ENCODE results near the gene MTA3.
"Not testable (repeated sequence)": the region's sequence is repeated elsewhere in the genome, so short reads cannot be mapped to it uniquely, and the experiment has no call there.

The MTA3 gene

DNA sequence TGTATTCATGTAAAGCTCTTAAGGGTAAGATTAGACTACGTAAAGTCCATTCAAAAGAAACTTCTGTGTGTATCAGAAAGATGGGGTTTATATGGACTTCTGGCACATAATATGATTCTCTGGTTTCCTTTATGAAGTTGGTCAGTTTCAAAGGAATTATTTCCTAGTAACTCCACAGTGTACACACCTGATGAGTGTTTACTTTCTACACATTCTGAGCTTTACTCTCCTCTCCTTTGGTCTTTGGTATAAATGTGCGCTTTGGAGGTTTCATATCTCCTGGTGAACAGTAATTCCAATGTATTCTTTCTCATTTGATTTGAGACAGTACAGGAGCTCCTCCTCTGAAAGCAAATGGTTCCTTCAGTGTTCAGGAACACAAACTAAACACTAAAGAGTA is 107.4 kb downstream of the MTA3 start:
- DNase-seq = no peak

GRCh38 chr2:42685303-42685702 is 116.9 kb downstream of the MTA3 start:
- DNase-seq = no peak

- DNase-seq = no peak
Measured at GRCh38 chr2:42693013-42693615, 124.7 kb downstream of the MTA3 start.

- no peak for DNase-seq
Measured at GRCh38 chr2:42693688-42694479, 125.5 kb downstream of the MTA3 start.

- DNase-seq = no peak
Measured at GRCh38 chr2:42696987-42697386, 128.6 kb downstream of the MTA3 start.

GRCh38 chr2:42698940-42699339 is 130.5 kb downstream of the MTA3 start:
- no peak for DNase-seq

GRCh38 chr2:42706836-42707235 is 138.4 kb downstream of the MTA3 start:
- no peak for DNase-seq

DNA sequence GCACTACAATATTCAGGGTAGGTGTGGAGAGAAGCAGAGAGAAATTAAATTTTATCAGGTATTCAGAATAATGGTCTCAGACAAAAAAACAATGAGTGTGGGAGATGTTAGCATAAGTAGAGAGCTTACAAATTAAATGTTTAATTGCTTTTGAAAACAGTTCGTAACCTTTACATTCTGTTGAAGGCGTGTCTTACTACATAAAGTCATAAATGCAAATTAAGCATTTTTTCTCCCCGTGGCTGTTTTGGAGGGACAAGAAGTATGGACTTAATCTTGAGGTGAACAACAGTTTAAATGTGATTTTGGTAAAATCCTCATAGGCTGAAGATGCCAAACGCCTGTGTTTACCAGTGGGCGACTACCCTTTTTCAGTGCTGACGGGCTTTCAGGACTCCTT is 139.7 kb downstream of the MTA3 start:
- DNase-seq = no peak

DNA sequence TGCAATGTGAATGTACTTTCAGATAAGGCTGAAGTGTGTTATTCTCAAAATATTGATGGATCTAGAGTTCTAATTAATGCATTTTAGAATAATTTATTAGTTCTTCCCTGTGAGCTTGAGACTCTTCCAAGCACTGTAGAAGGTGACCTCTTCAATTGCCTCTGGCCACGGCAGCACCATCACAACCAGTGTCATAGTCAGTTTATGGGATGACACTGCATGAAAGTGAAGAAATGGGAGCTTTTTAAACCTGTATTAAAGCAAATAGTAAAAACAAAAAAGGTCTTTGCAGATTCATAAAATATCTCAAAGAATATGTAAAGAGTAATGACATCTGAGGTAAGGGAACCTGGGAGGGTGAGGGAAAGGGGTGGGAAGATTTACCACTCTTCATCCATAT is 143.5 kb downstream of the MTA3 start:
- no peak for DNase-seq

DNA sequence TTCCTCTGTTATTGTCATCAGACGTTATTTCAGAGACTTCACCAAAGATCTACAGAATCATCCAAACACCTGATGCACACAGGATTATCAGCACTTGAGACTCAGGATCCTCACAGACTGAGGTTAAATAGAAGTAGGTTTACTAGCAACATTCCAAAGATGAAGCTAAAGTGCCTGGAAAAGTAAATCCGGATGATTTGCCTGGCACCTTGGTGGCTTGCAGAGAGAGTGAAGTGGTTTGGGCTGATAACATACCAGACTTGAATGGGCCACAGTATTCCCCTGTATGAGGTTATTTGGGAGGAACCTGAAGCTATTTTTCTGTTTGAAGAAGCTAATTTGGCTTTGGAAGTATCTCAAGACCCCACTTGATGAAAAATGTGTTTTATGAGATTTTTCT is 144.5 kb downstream of the MTA3 start:
- no peak for DNase-seq

DNA sequence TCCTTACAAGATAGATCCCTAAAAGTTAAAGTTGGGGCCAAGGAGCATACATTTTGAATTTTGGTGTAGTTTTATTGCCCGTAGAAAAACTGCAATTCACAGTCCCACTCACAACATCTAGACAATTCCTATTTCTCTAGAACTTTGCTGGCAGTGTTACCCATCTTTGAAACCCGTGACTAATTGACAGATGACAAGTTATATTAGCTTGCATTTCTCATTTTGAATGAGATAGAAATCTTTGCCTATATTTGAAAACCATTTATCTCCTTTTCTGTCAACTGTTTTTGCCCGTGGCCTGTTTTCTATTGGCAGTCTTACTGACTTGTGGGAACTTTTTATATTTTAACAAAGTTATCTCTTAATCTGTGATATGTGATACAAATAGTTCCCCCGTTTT is 145.5 kb downstream of the MTA3 start:
- DNase-seq = no peak

DNA sequence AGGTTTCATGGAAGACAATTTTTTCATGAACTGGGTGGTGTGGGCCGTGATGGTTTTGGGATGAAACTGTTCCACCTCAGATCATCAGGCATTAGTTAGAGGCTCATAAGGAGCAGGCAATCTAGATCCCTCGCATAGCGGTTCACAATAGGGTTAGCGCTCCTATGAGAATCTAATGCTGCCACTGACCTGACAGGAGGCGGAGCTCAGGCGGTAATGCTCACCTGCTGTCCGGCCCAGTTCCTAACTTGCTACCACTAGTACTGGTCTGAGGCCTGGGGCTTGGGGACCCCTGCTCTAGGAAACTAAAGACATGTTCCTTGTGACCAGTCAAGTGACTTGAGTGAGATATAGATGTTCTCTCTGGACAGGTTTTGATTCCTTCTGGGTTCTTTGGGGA is 146.3 kb downstream of the MTA3 start:
- no peak for DNase-seq

DNA sequence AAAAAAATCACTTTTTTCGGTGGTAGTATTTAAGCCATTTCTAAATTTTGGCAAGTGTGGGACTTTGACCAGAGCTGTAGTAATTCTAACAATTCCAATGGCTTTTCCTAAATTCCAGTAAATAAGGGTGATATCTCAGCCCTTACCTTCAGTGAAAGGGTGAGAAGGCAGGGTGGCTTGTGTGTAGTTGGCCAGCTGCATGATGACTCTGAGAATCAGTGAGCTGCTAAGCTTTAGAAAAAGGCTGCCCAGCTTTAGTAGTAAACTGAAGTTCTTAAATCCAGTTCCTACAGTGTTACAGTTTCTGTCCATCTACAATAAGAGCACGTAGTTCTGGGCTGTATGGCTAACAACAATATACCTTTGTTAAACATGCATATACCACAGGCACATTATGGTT is 153.5 kb downstream of the MTA3 start:
- DNase-seq = no peak

GRCh38 chr2:42722320-42723190 is 154.1 kb downstream of the MTA3 start:
- DNase-seq = no peak

- DNase-seq = no peak
Measured at GRCh38 chr2:42723465-42723864, 155.0 kb downstream of the MTA3 start.

DNA sequence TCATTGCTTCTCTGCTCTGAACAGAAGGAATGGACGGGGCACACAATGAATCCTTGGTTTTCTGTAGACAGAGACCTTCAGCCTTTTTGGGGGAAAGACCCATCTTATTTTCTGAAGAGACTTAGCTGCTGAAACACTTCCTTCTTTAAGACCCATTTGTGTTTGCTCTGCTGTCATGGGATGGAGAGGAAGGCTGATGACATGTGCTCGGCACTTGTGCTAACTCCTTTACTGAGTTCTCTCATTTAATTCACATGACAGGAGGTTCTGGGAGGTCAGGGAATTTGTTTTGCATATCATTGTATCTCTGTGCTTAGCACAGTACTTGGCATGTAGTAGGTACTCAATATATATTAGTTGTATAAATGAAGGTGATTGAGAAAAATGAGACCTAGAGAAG is 156.5 kb downstream of the MTA3 start:
- no peak for DNase-seq

DNA sequence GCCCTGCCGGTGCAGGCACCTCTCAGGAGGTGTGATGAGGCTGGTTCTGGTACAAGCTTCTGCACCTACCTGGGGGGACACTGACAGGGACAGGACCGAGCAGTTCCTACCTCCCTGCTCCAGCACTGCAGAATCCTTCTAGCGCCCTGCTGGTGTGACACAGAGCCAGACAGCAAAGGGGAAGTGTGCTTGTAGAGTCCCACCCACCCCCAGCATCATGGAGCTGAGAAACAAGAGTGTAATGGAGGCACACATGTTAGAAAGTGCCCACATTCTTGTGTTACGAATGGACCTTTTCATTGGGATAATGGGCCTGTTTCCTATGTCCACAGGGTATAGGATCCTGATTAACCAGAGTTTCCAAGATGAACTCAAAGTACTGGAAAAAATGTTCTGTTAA is 157.2 kb downstream of the MTA3 start:
- DNase-seq = no peak

DNA sequence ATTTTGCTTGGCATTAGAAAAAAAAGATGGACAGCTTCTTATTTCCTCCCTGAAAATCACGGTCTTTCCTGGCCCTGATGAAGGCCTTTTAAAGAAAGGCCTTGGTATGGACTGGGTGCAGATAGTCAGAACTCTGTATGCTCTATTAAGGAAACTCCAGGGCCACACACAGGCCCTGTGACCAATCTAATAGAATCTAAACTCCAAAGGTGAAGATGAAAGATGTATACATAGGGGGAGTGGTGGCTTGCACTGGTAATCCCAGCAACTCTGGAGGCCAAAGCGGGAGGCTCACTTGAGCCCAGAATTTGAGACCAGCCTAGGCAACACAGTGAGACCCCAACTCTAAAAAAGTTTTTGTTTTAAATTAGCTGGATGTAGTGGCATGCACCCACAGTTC is 158.2 kb downstream of the MTA3 start:
- DNase-seq = no peak

DNA sequence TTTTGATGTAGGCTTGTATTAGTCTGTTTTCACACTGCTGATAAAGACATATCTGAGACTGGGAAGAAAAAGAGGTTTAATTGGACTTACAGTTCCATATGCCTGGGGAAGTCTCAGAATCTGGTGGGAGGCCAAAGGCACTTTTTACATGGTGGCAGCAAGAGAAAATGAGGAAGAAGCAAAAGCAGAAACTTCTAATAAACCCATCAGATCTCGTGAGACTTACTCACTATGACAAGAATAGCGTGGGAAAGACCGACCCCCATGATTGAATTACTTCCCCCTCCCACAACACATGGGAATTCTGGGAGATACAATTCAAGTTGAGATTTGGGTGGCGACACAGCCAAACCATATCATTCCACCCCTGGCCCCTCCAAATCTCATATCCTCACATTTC is 162.9 kb downstream of the MTA3 start:
- not testable (repeated sequence) for DNase-seq

DNA sequence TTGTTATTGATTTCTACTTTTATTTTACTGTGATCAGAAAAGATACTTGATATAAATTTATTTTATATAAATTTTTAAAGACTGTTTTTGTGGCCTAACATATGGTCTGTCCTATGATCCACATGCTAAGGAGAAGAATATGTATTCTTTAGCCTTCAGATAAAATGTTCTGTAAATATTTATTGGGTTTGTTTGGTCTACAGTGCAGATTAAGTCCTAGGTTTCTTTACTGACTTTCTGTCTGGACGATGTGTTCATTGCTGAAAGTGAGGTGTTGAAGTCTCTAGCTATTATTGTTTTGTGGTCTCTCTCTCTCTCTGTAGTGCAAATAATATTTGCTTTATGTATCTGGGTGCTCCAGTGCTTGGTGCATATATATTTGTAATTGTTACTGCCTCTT is 165.4 kb downstream of the MTA3 start:
- DNase-seq = no peak

- DNase-seq = no peak
Measured at GRCh38 chr2:42736598-42737322, 168.3 kb downstream of the MTA3 start.

DNA sequence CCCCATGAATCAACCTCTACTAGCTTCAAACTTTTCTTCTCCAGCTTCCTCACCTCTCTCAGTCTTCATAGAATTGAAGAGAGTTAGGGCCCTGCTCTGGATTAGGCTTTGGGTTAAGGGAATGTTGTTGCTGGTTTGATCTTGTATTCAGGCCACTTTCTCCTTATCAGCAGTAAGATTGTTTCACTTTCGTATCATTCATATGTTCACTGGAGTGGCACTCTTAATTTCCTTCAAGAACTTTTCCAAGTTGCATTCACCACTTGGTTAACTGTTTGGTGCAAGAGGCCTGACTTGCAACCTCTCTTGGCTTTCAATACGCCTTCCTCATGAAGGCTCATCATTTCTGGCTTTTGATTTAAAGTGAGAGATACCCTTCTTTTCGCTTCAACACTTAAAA is 172.7 kb downstream of the MTA3 start:
- DNase-seq = no peak

All from stimulated activated naive CD4-positive, alpha-beta T cell (primary cell).